DOHH2 (cell line): ENCODE data around the gene CELSR3.

Experiments used
- H3F3A ChIP-seq: fragments of 200-600 bp; sonication (generic), shearing (Covaris generic); 2 replicates; pipeline ENCODE4 v1.6.0; 2016; ENCODE audit warnings: antibody characterized with exemption, mild to moderate bottlenecking; ENCODE audit not compliant: control insufficient read depth, insufficient read depth
- H3K27ac ChIP-seq: fragments of 200-600 bp; sonication (generic); 2 replicates; pipeline ENCODE4 v1.5.1; 2014; ENCODE audit warnings: low read depth, mild to moderate bottlenecking, low read length, moderate library complexity
- H3K27me3 ChIP-seq: fragments of 200-600 bp; sonication (generic); 2 replicates; pipeline ENCODE4 v1.6.1; 2014; ENCODE audit warnings: mild to moderate bottlenecking, low read length, mixed read lengths; ENCODE audit not compliant: control insufficient read depth
- H3K36me3 ChIP-seq: fragments of 200-600 bp; sonication (generic); 2 replicates; pipeline ENCODE4 v1.6.1; 2014; ENCODE audit warnings: mild to moderate bottlenecking, low read length, moderate library complexity, mixed read lengths; ENCODE audit not compliant: control insufficient read depth
- H3K4me1 ChIP-seq: fragments of 200-600 bp; sonication (generic); 2 replicates; pipeline ENCODE4 v1.6.1; 2014; ENCODE audit warnings: mild to moderate bottlenecking, low read length, mixed read lengths; ENCODE audit not compliant: control insufficient read depth
- H3K4me2 ChIP-seq: fragments of 200-600 bp; sonication (generic); 2 replicates; pipeline ENCODE4 v1.6.0; 2014; ENCODE audit warnings: mild to moderate bottlenecking, low read length, moderate library complexity
- H3K4me3 ChIP-seq: fragments of 200-600 bp; sonication (generic); 2 replicates; pipeline ENCODE4 v1.5.1; 2014; ENCODE audit warnings: mild to moderate bottlenecking, low read length, mixed read lengths
- H3K79me2 ChIP-seq: fragments of 200-600 bp; sonication (generic); 2 replicates; pipeline ENCODE4 v1.6.1; 2014; ENCODE audit warnings: mild to moderate bottlenecking, low read length, mixed read lengths; ENCODE audit not compliant: control insufficient read depth
- H3K9me2 ChIP-seq: fragments of 200-600 bp; sonication (generic); replicated peaks from 2 replicates; pipeline ENCODE4 v1.6.1; 2014; ENCODE audit warnings: mild to moderate bottlenecking, low read length, mixed read lengths; ENCODE audit not compliant: control insufficient read depth
- H3K9me3 ChIP-seq: fragments of 200-600 bp; sonication (generic); 2 replicates; pipeline ENCODE4 v1.6.1; 2014; ENCODE audit warnings: antibody characterized with exemption, low read length, mixed read lengths; ENCODE audit not compliant: control insufficient read depth, insufficient read depth
- H4K20me1 ChIP-seq: fragments of 200-600 bp; sonication (generic); 2 replicates; pipeline ENCODE4 v1.6.0; 2014; ENCODE audit warnings: low read depth, mild to moderate bottlenecking, antibody characterized with exemption, low read length, moderate library complexity; ENCODE audit not compliant: control insufficient read depth, insufficient read depth
- EZH2phosphoT487 ChIP-seq: fragments of 200-600 bp; sonication (generic); IDR thresholded peaks from 2 replicates; pipeline ENCODE4 v1.6.1; 2017; ENCODE audit warnings: borderline replicate concordance, mild to moderate bottlenecking, antibody characterized with exemption, low read length, moderate library complexity, mixed read lengths
- TF ChIP-seq, protein P1 (sequence below): fragments of 200-600 bp; sonication (generic); IDR thresholded peaks from one replicate; pipeline ENCODE4 v1.5.1; 2014; ENCODE audit warnings: antibody characterized with exemption, mild to moderate bottlenecking, low read depth, low read length; ENCODE audit not compliant: poor library complexity, severe bottlenecking

CELSR3 gene

DNA sequence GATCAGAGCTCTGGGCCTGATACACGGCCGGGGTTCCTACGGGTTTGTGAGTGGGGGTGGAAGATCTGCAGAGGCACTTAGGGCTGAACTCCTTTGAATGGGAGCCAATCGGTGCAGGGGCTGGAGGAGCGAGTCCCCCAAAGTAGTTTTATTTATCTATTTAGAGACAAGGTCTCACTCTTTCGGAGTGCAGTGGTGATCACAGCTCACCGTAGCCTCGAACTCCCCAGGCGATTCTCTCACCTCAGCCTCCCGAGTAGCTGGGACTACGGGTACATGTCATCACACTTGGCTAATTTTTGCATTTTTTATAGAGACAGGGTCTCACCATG lies 1.6 kb upstream of the CELSR3 start:
- H3K4me1 ChIP-seq = peaks cover 10% of the 10 kb centered on the region; the same call in 1 of the 2 replicates
- no peak overlapping the region for H3K27ac ChIP-seq
- H3K27me3 ChIP-seq = no peaks in the 10 kb centered on the region
- H3F3A ChIP-seq = no peaks in the 10 kb centered on the region; the same call in 1 of the 2 replicates
- H3K4me3 ChIP-seq = no peak overlapping the region
- no peak overlapping the region for H3K4me2 ChIP-seq
- H3K9me3 ChIP-seq = no peaks in the 10 kb centered on the region
- H3K36me3 ChIP-seq = no peaks in the 10 kb centered on the region
- H3K79me2 ChIP-seq = no peaks in the 10 kb centered on the region
- H3K9me2 ChIP-seq = no peaks in the 10 kb centered on the region
- TF ChIP-seq, protein P1, sequence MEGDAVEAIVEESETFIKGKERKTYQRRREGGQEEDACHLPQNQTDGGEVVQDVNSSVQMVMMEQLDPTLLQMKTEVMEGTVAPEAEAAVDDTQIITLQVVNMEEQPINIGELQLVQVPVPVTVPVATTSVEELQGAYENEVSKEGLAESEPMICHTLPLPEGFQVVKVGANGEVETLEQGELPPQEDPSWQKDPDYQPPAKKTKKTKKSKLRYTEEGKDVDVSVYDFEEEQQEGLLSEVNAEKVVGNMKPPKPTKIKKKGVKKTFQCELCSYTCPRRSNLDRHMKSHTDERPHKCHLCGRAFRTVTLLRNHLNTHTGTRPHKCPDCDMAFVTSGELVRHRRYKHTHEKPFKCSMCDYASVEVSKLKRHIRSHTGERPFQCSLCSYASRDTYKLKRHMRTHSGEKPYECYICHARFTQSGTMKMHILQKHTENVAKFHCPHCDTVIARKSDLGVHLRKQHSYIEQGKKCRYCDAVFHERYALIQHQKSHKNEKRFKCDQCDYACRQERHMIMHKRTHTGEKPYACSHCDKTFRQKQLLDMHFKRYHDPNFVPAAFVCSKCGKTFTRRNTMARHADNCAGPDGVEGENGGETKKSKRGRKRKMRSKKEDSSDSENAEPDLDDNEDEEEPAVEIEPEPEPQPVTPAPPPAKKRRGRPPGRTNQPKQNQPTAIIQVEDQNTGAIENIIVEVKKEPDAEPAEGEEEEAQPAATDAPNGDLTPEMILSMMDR = peak; percentile 27
- TF ChIP-seq EZH2phosphoT487 = no peak
- no peaks in the 10 kb centered on the region for H4K20me1 ChIP-seq

DNA sequence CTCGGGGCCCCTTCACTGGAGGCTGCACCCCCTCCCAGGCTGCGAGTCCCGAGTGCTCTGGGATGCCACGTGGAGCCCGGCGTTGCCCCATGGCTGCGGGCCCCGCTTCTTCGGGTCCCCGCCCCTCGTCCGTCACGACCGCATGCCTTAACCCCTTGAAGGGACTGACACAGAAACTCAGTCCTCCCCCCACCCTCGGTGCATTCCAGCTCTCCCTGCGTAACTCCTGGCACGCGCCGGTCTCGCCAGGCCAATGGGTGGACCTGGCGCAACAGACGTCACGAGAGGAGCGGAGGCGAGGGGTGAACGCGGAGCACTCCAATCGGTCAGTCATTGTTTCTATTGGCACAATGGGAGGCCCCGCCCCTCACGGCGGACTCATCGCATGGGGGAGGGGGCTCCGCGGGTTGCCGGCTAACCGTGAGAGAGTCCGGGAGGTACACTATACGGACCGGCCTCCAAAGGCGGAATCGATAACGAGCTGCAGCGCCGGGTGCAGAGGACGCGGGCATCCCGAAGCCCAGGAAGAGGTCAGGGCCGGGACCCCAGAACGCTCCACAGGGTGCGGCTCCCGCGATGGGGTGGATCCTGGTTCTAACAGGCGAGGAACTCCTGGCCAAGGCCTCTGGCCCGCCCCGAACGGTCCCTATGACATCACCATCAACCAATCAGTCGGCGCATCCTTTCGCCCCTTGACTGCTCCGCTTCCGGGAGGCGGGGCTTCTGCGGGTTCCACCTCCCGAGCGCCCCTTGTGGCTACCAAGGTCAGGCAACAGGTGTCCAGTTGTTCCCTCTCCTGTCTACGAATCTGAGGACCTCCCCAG lies 1.0 kb upstream of the CELSR3 start:
- TF ChIP-seq, protein P1 = peak; percentile 77
- no peak for TF ChIP-seq EZH2phosphoT487
- peaks cover 10% of the 10 kb centered on the region; the same call in 1 of the 2 replicates for H3K4me1 ChIP-seq
- H3K4me2 ChIP-seq = 0 out of 2 replicates have a peak overlapping the region, but pooled peaks have one; percentile 2
- no peak overlapping the region for H3K27ac ChIP-seq
- H3K9me3 ChIP-seq = no peaks in the 10 kb centered on the region
- no peaks in the 10 kb centered on the region for H3K27me3 ChIP-seq
- H3K36me3 ChIP-seq = no peaks in the 10 kb centered on the region
- no peaks in the 10 kb centered on the region for H3K79me2 ChIP-seq
- H3K9me2 ChIP-seq = no peaks in the 10 kb centered on the region
- no peaks in the 10 kb centered on the region; the same call in 1 of the 2 replicates for H3F3A ChIP-seq
- no peak overlapping the region for H3K4me3 ChIP-seq
- no peaks in the 10 kb centered on the region for H4K20me1 ChIP-seq

DNA sequence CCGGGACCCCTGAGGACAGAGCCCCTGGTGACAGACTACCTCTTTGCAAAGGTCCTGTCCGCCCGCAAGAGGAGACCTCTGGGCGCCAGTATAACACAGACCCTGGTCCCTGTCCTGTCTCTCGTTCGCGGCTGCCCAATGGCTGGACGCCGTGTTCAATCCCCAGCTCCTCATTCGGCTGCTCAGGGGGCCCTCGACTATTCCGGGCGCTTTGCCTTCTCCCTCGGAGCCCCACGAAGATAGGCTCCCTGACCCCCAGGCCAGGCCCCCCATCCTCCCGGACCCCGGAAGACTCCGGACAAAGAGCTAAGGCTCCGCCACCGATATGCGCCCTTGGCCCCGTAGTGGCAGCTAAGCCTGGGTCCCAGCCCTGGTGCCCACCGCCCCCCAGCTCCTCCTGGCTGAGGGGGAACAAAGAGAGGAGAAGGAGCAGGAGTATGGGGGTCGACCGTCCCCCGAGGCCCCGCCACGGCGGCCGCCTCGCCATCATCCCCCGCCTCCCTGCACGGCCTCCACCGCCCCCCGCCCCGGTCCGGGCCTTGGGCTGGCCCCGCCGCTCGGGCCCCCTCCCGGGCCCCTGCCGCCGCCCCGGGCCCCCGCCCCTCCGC lies 437 bp downstream of the CELSR3 start:
- Histone ChIP-seq H3K9me3 (no peaks in the 10 kb centered on the region), H3K79me2 (no peaks in the 10 kb centered on the region), H3K9me2 (no peaks in the 10 kb centered on the region), H3K4me3 (no peak overlapping the region; the same call in 1 of the 2 replicates), H3K36me3 (no peaks in the 10 kb centered on the region), H3K4me1 (peaks cover 10% of the 10 kb centered on the region; the same call in 1 of the 2 replicates), H3K27me3 (no peaks in the 10 kb centered on the region), H4K20me1 (0 out of 2 replicates have a peak, but pooled peaks cover 3% of the 10 kb centered on the region), H3K27ac (no peak overlapping the region), H3F3A (no peaks in the 10 kb centered on the region), H3K4me2 (peak overlapping the region; percentile 63; the same call in 1 of the 2 replicates)
- TF ChIP-seq, protein P1 = no peak
- no peak for TF ChIP-seq EZH2phosphoT487
